Endothelial cell (in vitro differentiated cells): ENCODE measurements around the gene PNKD. TPM values are rescaled to one million over a fixed set of nuclear protein-coding genes. Genes with fewer than 3 reads are reported as not detected.

Experiments used
- DNase-seq: peaks from one replicate; pipeline ENCODE4 v3.0.0; 2021; ENCODE audit warnings: low spot score
- H3K27ac Mint-ChIP-seq: one replicate; pipeline ENCODE4 v1.8.0; 2021; ENCODE audit warnings: mixed read lengths, inconsistent platforms; ENCODE audit not compliant: unreplicated experiment
- H3K27me3 Mint-ChIP-seq: one replicate; pipeline ENCODE4 v1.8.0; 2021; ENCODE audit warnings: mild to moderate bottlenecking, moderate library complexity, mixed read lengths, inconsistent platforms; ENCODE audit not compliant: unreplicated experiment
- H3K36me3 Mint-ChIP-seq: one replicate; pipeline ENCODE4 v1.8.0; 2021; ENCODE audit warnings: mild to moderate bottlenecking, low read depth, mixed read lengths, inconsistent platforms; ENCODE audit not compliant: unreplicated experiment
- H3K4me1 Mint-ChIP-seq: one replicate; pipeline ENCODE4 v1.8.0; 2021; ENCODE audit warnings: mild to moderate bottlenecking, mixed read lengths, inconsistent platforms; ENCODE audit not compliant: unreplicated experiment
- H3K4me3 Mint-ChIP-seq: one replicate; pipeline ENCODE4 v1.8.0; 2021; ENCODE audit warnings: mild to moderate bottlenecking, mixed read lengths, inconsistent platforms; ENCODE audit not compliant: unreplicated experiment
- H3K9me3 Mint-ChIP-seq: one replicate; pipeline ENCODE4 v1.8.0; 2021; ENCODE audit warnings: mixed read lengths, inconsistent platforms; ENCODE audit not compliant: unreplicated experiment
- CTCF ChIP-seq: fragments of 200-600 bp; sonication (generic); IDR thresholded peaks from one replicate; pipeline ENCODE4 v1.5.0; 2021; ENCODE audit warnings: antibody characterized with exemption; ENCODE audit not compliant: unreplicated experiment
- total RNA-seq: library from RNA; stranded (reverse); fragmentation: NEBNext Ultra II Directional; extraction: Animal tissue kit (Norgen Biotek cat#: 25700); gene quantifications from one replicate; pipeline ENCODE4 v1.2.1, GENCODE V29; 2021; ENCODE audit not compliant: unreplicated experiment

Gene PNKD
- total RNA-seq, 1 donor from 2014 or later: 31.7 TPM

DNA sequence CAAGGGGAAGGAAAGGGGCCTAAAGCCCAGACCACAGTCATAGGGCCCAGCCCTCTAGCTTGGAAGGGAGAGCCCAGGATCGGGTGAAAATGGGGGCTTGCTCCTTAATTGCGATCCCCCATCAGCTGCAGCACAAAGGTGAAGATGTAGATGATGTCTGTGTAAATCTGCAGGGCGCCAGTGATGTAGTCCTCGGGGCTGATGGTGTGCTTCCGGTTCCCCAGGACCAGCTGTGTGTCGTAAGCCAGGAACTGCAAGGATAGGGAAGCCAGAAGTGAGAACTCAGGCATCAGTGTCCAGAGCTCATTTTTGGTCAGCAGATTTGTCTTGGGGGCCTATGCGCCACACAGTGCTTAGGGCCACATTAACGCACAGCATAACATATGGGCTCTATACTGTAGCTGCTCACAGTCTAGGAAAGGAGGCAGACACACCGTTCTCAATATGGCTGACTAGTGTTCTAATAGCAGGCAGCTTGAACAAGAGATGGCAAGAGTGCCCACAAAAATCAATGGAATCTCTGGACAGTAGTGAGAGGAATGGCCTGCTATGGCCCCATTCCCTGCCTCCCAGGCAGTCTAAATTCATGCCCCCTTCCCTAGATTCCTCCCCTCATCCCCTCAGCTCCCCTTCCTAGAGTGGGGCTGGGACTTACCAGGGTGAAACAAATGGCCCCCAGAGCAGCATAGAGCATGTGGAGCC, 5.2 kb downstream of the PNKD start:
- no peak overlapping the region for H3K27ac Mint-ChIP-seq
- peaks cover 17% of the 10 kb centered on the region for H3K4me1 Mint-ChIP-seq
- peaks cover 15% of the 10 kb centered on the region for H3K27me3 Mint-ChIP-seq
- H3K4me3 Mint-ChIP-seq: no peak overlapping the region
- no peak for TF ChIP-seq CTCF
- H3K9me3 Mint-ChIP-seq: no peaks in the 10 kb centered on the region
- H3K36me3 Mint-ChIP-seq: peaks cover 56% of the 10 kb centered on the region
- no peak for DNase-seq

DNA sequence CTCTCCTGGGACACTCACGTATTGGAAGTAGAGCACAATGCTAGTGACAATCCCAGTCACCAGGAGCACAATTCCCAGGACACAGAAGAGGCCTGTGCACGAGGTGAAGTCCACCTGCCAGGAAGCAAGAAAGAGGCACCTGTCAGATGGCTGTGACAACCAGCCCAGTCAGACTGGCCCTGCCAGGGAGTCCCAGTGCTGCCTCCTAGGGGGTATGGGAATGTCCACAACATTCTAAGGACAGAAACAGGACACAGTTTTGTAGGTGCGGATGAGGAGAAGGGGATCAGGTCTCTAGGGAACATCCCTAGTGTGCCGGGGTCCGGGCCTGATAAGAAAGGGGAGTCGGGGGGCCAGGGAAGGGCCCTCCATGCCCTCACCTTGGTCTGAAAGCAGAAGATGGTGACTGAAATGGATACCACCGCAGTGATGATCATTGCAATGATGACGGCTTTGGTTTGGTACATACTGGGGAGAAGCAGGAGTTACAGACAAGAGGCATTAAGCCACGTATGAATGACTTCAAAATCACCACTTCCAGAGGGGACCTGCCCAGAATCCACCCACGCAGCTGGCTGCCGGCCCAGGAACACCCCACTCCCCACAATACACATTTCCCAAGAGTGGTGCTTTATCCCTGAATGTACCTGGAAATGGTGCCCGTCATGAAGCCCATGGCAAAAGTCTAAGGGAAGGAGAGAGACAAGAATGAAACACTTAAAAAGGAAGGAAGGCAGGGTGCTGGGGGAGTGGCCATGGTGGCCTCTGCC, 6.9 kb downstream of the PNKD start:
- DNase-seq: no peak
- peaks cover 12% of the 10 kb centered on the region for H3K27me3 Mint-ChIP-seq
- no peaks in the 10 kb centered on the region for H3K9me3 Mint-ChIP-seq
- peaks cover 54% of the 10 kb centered on the region for H3K36me3 Mint-ChIP-seq
- peaks cover 7% of the 10 kb centered on the region for H3K4me1 Mint-ChIP-seq
- no peak overlapping the region for H3K4me3 Mint-ChIP-seq
- no peak overlapping the region for H3K27ac Mint-ChIP-seq
- no peak for TF ChIP-seq CTCF

- H3K9me3 Mint-ChIP-seq: no peaks in the 10 kb centered on the region
- peaks cover 12% of the 10 kb centered on the region for H3K27me3 Mint-ChIP-seq
- H3K36me3 Mint-ChIP-seq: peaks cover 51% of the 10 kb centered on the region
- DNase-seq: no peak
- no peak for TF ChIP-seq CTCF
- peaks cover 3% of the 10 kb centered on the region for H3K4me1 Mint-ChIP-seq
- H3K27ac Mint-ChIP-seq: no peak overlapping the region
- no peak overlapping the region for H3K4me3 Mint-ChIP-seq
Observed at GRCh38 chr2:218277921-218278320, 7.6 kb downstream of the PNKD start.

GRCh38 chr2:218278531-218279360, 8.4 kb downstream of the PNKD start:
- no peak for TF ChIP-seq CTCF
- Mint-ChIP-seq H3K4me1 (peaks cover 3% of the 10 kb centered on the region), H3K27me3 (peaks cover 16% of the 10 kb centered on the region), H3K9me3 (no peaks in the 10 kb centered on the region), H3K27ac (no peak overlapping the region), H3K4me3 (no peak overlapping the region), H3K36me3 (peaks cover 52% of the 10 kb centered on the region)
- no peak for DNase-seq
